NT2/D1 (cell line): ENCODE data around the gene AFDN.

Experiments
- SUZ12 ChIP-seq: IDR thresholded peaks from 2 replicates; pipeline ENCODE4 v1.6.1; 2011; ENCODE audit not compliant: insufficient read length, insufficient read depth; ENCODE audit errors: extremely low read depth
- YY1 ChIP-seq: IDR thresholded peaks from 2 replicates; pipeline ENCODE4 v1.6.1; 2011; ENCODE audit not compliant: insufficient read length, insufficient read depth
- ZNF274 ChIP-seq: IDR thresholded peaks from 2 replicates; pipeline ENCODE4 v1.6.1; 2011; ENCODE audit warnings: mild to moderate bottlenecking, low read depth, low read length

GRCh38 chr6:167782698-167783517 lies 43.8 kb upstream of the AFDN start:
- no peak for TF ChIP-seq SUZ12
- no peak for TF ChIP-seq YY1
- TF ChIP-seq ZNF274 = no peak
